Measurements from ENCODE around the gene ZBTB7A.

GRCh38 chr19:4095488-4095844 is 28.8 kb upstream of the ZBTB7A start:
- no peak for TF ChIP-seq CTCF (IDR thresholded peaks at IDR 0.05)
- no peak for TF ChIP-seq POLR2A (IDR thresholded peaks at IDR 0.05)
